Activated naive CD4-positive, alpha-beta T cell treated with anti-CD3 and anti-CD28 coated beads, Interleukin-2, amount 50 U/mL, for 16 hours (primary cell): ENCODE results near the gene MARVELD3.

Experiments used
- DNase-seq: peaks from one replicate; pipeline ENCODE4 v3.0.0-alpha.2; 2020

MARVELD3 gene

GRCh38 chr16:71625113-71625850 is 702 bp upstream of the MARVELD3 start:
- DNase-seq, result no peak

GRCh38 chr16:71626858-71627213 is 852 bp downstream of the MARVELD3 start:
- DNase-seq, result no peak

GRCh38 chr16:71627731-71628181 is 1.8 kb downstream of the MARVELD3 start:
- no peak for DNase-seq

- DNase-seq, result no peak
These were observed 2.8 kb downstream of the MARVELD3 start for GRCh38 chr16:71628810-71629209.

- no peak for DNase-seq
These were observed 3.5 kb downstream of the MARVELD3 start for GRCh38 chr16:71629278-71630016.

GRCh38 chr16:71630808-71631207 is 4.8 kb downstream of the MARVELD3 start:
- no peak for DNase-seq

- DNase-seq, result no peak
These were observed 5.8 kb downstream of the MARVELD3 start for GRCh38 chr16:71631776-71632175.

- no peak for DNase-seq
These were observed 9.6 kb downstream of the MARVELD3 start for GRCh38 chr16:71635632-71636031.

- no peak for DNase-seq
These were observed 11.4 kb downstream of the MARVELD3 start for GRCh38 chr16:71637398-71637797.

GRCh38 chr16:71645450-71645849 is 19.5 kb downstream of the MARVELD3 start:
- no peak for DNase-seq

- no peak for DNase-seq
These were observed 21.4 kb downstream of the MARVELD3 start for GRCh38 chr16:71647391-71647790.

- no peak for DNase-seq
These were observed 22.2 kb downstream of the MARVELD3 start for GRCh38 chr16:71648162-71648561.

- DNase-seq, result no peak
These were observed 22.9 kb downstream of the MARVELD3 start for GRCh38 chr16:71648921-71649320.

- DNase-seq, result no peak
These were observed 23.7 kb downstream of the MARVELD3 start for GRCh38 chr16:71649704-71650103.

GRCh38 chr16:71658771-71659170 is 32.8 kb downstream of the MARVELD3 start:
- DNase-seq, result no peak

- DNase-seq, result no peak
These were observed 33.5 kb downstream of the MARVELD3 start for GRCh38 chr16:71659471-71659870.

GRCh38 chr16:71666264-71666663 is 40.3 kb downstream of the MARVELD3 start:
- no peak for DNase-seq

GRCh38 chr16:71666928-71667707 is 41.1 kb downstream of the MARVELD3 start:
- no peak for DNase-seq

GRCh38 chr16:71669926-71670536 is 44.0 kb downstream of the MARVELD3 start:
- no peak for DNase-seq

GRCh38 chr16:71670537-71670936 is 44.6 kb downstream of the MARVELD3 start:
- no peak for DNase-seq

- DNase-seq, result no peak
These were observed 45.2 kb downstream of the MARVELD3 start for GRCh38 chr16:71671165-71671564.

- no peak for DNase-seq
These were observed 46.1 kb downstream of the MARVELD3 start for GRCh38 chr16:71672125-71672524.
